Gastroesophageal sphincter (tissue), 4 donors: ENCODE results near the gene PBX1. TPM values are rescaled to one million over a fixed set of nuclear protein-coding genes. Genes with fewer than 3 reads are reported as not detected.
A peak's percentile ranks its signal among the peaks of the same experiment; 100 is the strongest.

ENCODE experiments used
- ATAC-seq: fragments of 150-250 bp; one replicate; pipeline ENCODE4 v1.9.1; 2016; ENCODE audit warnings: mild to moderate bottlenecking, moderate library complexity
- H3K27ac ChIP-seq, 4 donors: fragments of 200-600 bp; sonication (generic) in 3 of 4; 1 replicate in 3 of 4; 2 replicates in 1 of 4; pipeline ENCODE4 v1.5.1; 2016 to 2019
- H3K27me3 ChIP-seq: fragments of 200-600 bp; sonication (generic); one replicate; pipeline ENCODE4 v1.5.1; 2019
- H3K36me3 ChIP-seq, 2 donors: fragments of 200-600 bp; sonication (generic); one replicate each; pipeline ENCODE4 v1.5.1; 2019; ENCODE audit warnings: control low read depth in 1 of 2
- H3K4me1 ChIP-seq, 3 donors: fragments of 200-600 bp; sonication (generic); 1 replicate in 2 of 3; 2 replicates in 1 of 3; pipeline ENCODE4 v1.5.1; 2016 to 2019; ENCODE audit warnings: control low read depth in 2 of 3
- H3K4me3 ChIP-seq, 2 donors: fragments of 200-600 bp; sonication (generic); one replicate each; pipeline ENCODE4 v1.5.1; 2019; ENCODE audit warnings: mild to moderate bottlenecking in 1 of 2, moderate library complexity in 1 of 2
- H3K9me3 ChIP-seq, 3 donors: fragments of 200-600 bp; sonication (generic); one replicate each; pipeline ENCODE4 v1.5.1; 2017 to 2019; ENCODE audit warnings: control low read depth in 2 of 3
- EP300 ChIP-seq: sonication (generic); formaldehyde crosslinking; IDR thresholded peaks from one replicate; pipeline ENCODE4 v1.6.1; 2017; ENCODE audit warnings: antibody characterized with exemption, mild to moderate bottlenecking
- POLR2A ChIP-seq, 2 donors: fragments of 450-650 bp; IDR thresholded peaks; one replicate each; pipeline ENCODE4 v1.6.1; 2017; ENCODE audit warnings: antibody characterized with exemption in 2 of 2, mild to moderate bottlenecking in 2 of 2, moderate library complexity in 1 of 2
- POLR2AphosphoS5 ChIP-seq: sonication (generic); formaldehyde crosslinking; IDR thresholded peaks from one replicate; pipeline ENCODE4 v1.6.1; 2017; ENCODE audit warnings: antibody characterized with exemption
- WGBS, 2 donors: methylation state at CpG; one replicate each; pipeline ENCODE4 v1.1.5; 2018; ENCODE audit warnings: low coverage in 1 of 2; 5-methylcytosine and 5-hydroxymethylcytosine counted together
- total RNA-seq, 4 donors: library from RNA; depleted of rRNA; stranded (reverse); fragments of >200 nt; gene quantifications; one replicate each; pipeline ENCODE4 v1.1.0, GENCODE V29; 2016
- TF ChIP-seq, protein P1 (sequence below), 4 experiments: fragments of 200-600 bp in 2 of 4; fragments of 450-650 bp in 2 of 4; sonication (generic) in 1 of 4; IDR thresholded peaks; one replicate each; pipeline ENCODE4 v1.5.1; 2017 to 2019; ENCODE audit warnings: antibody characterized with exemption in 4 of 4, mild to moderate bottlenecking in 2 of 4, moderate library complexity in 2 of 4

PBX1 gene
- total RNA-seq, 4 donors from 2014 or later = 75.8 to 177 (median 140) TPM

- H3K27ac ChIP-seq = peak overlapping the region in 3 of 4 donors; percentile 5 to 53 (median 38)
- H3K36me3 ChIP-seq = no peaks in the 10 kb centered on the region
- H3K27me3 ChIP-seq = no peaks in the 10 kb centered on the region
- H3K4me1 ChIP-seq = peaks cover 0 to 18% (median 6%) of the 10 kb centered on the region in 3 donors
- H3K9me3 ChIP-seq = no peaks in the 10 kb centered on the region
- ATAC-seq = no peak
- no peak for TF ChIP-seq POLR2A (IDR thresholded peaks at IDR 0.05)
- TF ChIP-seq EP300 = no peak
- TF ChIP-seq, protein P1, sequence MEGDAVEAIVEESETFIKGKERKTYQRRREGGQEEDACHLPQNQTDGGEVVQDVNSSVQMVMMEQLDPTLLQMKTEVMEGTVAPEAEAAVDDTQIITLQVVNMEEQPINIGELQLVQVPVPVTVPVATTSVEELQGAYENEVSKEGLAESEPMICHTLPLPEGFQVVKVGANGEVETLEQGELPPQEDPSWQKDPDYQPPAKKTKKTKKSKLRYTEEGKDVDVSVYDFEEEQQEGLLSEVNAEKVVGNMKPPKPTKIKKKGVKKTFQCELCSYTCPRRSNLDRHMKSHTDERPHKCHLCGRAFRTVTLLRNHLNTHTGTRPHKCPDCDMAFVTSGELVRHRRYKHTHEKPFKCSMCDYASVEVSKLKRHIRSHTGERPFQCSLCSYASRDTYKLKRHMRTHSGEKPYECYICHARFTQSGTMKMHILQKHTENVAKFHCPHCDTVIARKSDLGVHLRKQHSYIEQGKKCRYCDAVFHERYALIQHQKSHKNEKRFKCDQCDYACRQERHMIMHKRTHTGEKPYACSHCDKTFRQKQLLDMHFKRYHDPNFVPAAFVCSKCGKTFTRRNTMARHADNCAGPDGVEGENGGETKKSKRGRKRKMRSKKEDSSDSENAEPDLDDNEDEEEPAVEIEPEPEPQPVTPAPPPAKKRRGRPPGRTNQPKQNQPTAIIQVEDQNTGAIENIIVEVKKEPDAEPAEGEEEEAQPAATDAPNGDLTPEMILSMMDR (IDR thresholded peaks at IDR 0.05) = no peak
- no peak for TF ChIP-seq POLR2AphosphoS5
- H3K4me3 ChIP-seq = no peak overlapping the region
These were observed 302.6 kb downstream of the PBX1 start for GRCh38 chr1:164861632-164862031.

- Histone ChIP-seq H3K4me1 (peaks cover 0 to 7% (median 0%) of the 10 kb centered on the region in 3 donors), H3K9me3 (no peaks in the 10 kb centered on the region), H3K27ac (no peak overlapping the region), H3K27me3 (no peaks in the 10 kb centered on the region), H3K4me3 (no peak overlapping the region), H3K36me3 (no peaks in the 10 kb centered on the region)
- WGBS, 2 donors = 72 to 86% methylated on average over 1 to 4 of the region's 4 CpGs
- ATAC-seq = no peak
- no peak for TF ChIP-seq EP300
- TF ChIP-seq, protein P1 (IDR thresholded peaks at IDR 0.05) = no peak
- no peak for TF ChIP-seq POLR2A (IDR thresholded peaks at IDR 0.05)
- no peak for TF ChIP-seq POLR2AphosphoS5
These were observed 304.1 kb downstream of the PBX1 start for GRCh38 chr1:164863056-164863455.

DNA sequence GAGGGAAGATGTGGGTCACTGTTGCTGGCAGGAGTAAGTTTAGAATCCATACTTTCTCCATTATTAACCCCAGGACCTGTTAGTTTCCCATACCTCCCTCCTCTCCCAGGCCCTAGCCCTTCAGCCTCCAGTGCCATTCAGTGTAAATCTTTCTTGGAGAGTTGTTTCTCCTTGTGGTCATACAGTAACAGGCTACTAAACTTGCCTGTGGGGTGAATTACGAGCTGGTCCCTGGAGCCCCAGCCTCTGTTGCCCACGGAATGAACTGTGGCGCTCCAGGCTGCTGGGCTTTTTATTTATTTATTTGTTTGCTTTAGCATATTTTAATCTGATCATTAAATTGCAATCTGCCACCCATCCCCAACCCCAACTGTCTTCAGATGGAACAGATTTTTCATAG, 305.2 kb downstream of the PBX1 start:
- 87 to 100% methylated on average over 1 to 3 of the region's 3 CpGs for WGBS, 2 donors
- no peak for ATAC-seq
- no peaks in the 10 kb centered on the region for H3K9me3 ChIP-seq

GRCh38 chr1:164865385-164865784, 306.4 kb downstream of the PBX1 start:
- H3K4me3 ChIP-seq = no peak overlapping the region
- no peak overlapping the region for H3K27ac ChIP-seq
- no peaks in the 10 kb centered on the region for H3K9me3 ChIP-seq
- 92% methylated on average over 4 of the region's 4 CpGs; no CpG with 5 or more reads in 1 of the 2 donors for WGBS, 2 donors
- H3K4me1 ChIP-seq = no peaks in the 10 kb centered on the region
- H3K27me3 ChIP-seq = no peaks in the 10 kb centered on the region
- H3K36me3 ChIP-seq = no peaks in the 10 kb centered on the region
- ATAC-seq = no peak
- no peak for TF ChIP-seq POLR2AphosphoS5
- TF ChIP-seq POLR2A (IDR thresholded peaks at IDR 0.05) = no peak
- no peak for TF ChIP-seq EP300
- TF ChIP-seq, protein P1 (IDR thresholded peaks at IDR 0.05) = no peak

More for the DNA sequence above, 305.2 kb downstream of the PBX1 start:
- no peak overlapping the region for H3K27ac ChIP-seq
- no peak overlapping the region for H3K4me3 ChIP-seq
- H3K4me1 ChIP-seq = no peaks in the 10 kb centered on the region
- H3K36me3 ChIP-seq = no peaks in the 10 kb centered on the region
- H3K27me3 ChIP-seq = no peaks in the 10 kb centered on the region
- TF ChIP-seq EP300 (no peak), POLR2AphosphoS5 (no peak), POLR2A (IDR thresholded peaks at IDR 0.05) (no peak)
- TF ChIP-seq, protein P1 (IDR thresholded peaks at IDR 0.05) = no peak

GRCh38 chr1:164867590-164867989, 308.6 kb downstream of the PBX1 start:
- 88 to 91% methylated on average over 8 of the region's 8 CpGs for WGBS, 2 donors
- peaks cover 0 to 10% (median 0%) of the 10 kb centered on the region in 3 donors for H3K4me1 ChIP-seq
- H3K9me3 ChIP-seq = no peaks in the 10 kb centered on the region
- H3K27ac ChIP-seq = no peak overlapping the region
- no peak for ATAC-seq
- no peaks in the 10 kb centered on the region for H3K36me3 ChIP-seq
- H3K27me3 ChIP-seq = no peaks in the 10 kb centered on the region
- no peak overlapping the region for H3K4me3 ChIP-seq
- TF ChIP-seq, protein P1 (IDR thresholded peaks at IDR 0.05) = no peak
- TF ChIP-seq POLR2A (IDR thresholded peaks at IDR 0.05) = no peak
- TF ChIP-seq EP300 = no peak
- TF ChIP-seq POLR2AphosphoS5 = no peak
